Measurements from ENCODE around the gene ZFAND3. TPM values are rescaled to one million over a fixed set of nuclear protein-coding genes. Genes with fewer than 3 reads are reported as not detected.

ZFAND3 gene
- polyA plus RNA-seq, 1 donor (not counting 4 experiments of a cell fraction or from before 2014, with no cell fraction given), result 19.6 TPM

- peaks cover 13% of the 10 kb centered on the region for H4K20me1 ChIP-seq (ENCODE audit: control insufficient read depth, extremely low read depth, insufficient read depth, low read length)
- peaks cover 35% of the 10 kb centered on the region for H3K79me2 ChIP-seq (ENCODE audit: control insufficient read depth, insufficient read depth, low read length)
- no peak overlapping the region for H3K27ac ChIP-seq (ENCODE audit: control insufficient read depth, insufficient read depth, low read length)
- FAIRE-seq (peak; percentile 46), DNase-seq (ENCODE audit: low read depth, low spot score) (no peak)
- TF ChIP-seq EZH2 (IDR thresholded peaks at IDR 0.05; ENCODE audit: low read length), result no peak
- TF ChIP-seq CTCF (optimal IDR thresholded peaks at IDR 0.05 in 1 of 3, IDR thresholded peaks at IDR 0.05 in 1 of 3, conservative IDR thresholded peaks at IDR 0.05 in 1 of 3; ENCODE audit: extremely low read depth in 1 of 3, insufficient read depth in 2 of 3, low read length in 3 of 3), result no peak
- dilution Hi-C loops (cut with MboI; ENCODE audit: extremely low pct_ligation_motif_present, low sequenced_read_pairs), result no loop called here
- no peak overlapping the region for H3K9ac ChIP-seq (ENCODE audit: control insufficient read depth, extremely low read depth, insufficient read depth, low read length)
- H3K4me3 ChIP-seq (ENCODE audit: control insufficient read depth in 2 of 3, extremely low read depth in 1 of 3, insufficient read depth in 2 of 3, low read depth in 1 of 3, low read length in 3 of 3), result no peak overlapping the region
- H3K4me2 ChIP-seq (ENCODE audit: control insufficient read depth, extremely low read depth, insufficient read depth, low read depth, low read length), result no peak overlapping the region
- H3K4me1 ChIP-seq (ENCODE audit: control insufficient read depth, extremely low read depth, insufficient read depth, low read length), result peaks cover 12% of the 10 kb centered on the region
- H3K36me3 ChIP-seq (ENCODE audit: control insufficient read depth in 2 of 2, extremely low read depth in 1 of 2, insufficient read depth in 2 of 2, low read length in 2 of 2), result no peaks in the 10 kb centered on the region
- H2AFZ ChIP-seq (ENCODE audit: control insufficient read depth, low read length), result no peak overlapping the region
- no peaks in the 10 kb centered on the region for H3K9me1 ChIP-seq (ENCODE audit: control insufficient read depth, extremely low read depth, insufficient read depth, low read length)
- no peaks in the 10 kb centered on the region for H3K9me3 ChIP-seq (ENCODE audit: control insufficient read depth, low read depth, low read length)
- no peaks in the 10 kb centered on the region for H3K27me3 ChIP-seq (ENCODE audit: control insufficient read depth, extremely low read depth, insufficient read depth, low read length)
These were observed 208.3 kb downstream of the ZFAND3 start for GRCh38 chr6:38027685-38028373.

- TF ChIP-seq EZH2 (IDR thresholded peaks at IDR 0.05; ENCODE audit: low read length) (no peak), CTCF (optimal IDR thresholded peaks at IDR 0.05 in 1 of 3, IDR thresholded peaks at IDR 0.05 in 1 of 3, conservative IDR thresholded peaks at IDR 0.05 in 1 of 3; ENCODE audit: extremely low read depth in 1 of 3, insufficient read depth in 2 of 3, low read length in 3 of 3) (no peak)
- Histone ChIP-seq H3K27me3 (ENCODE audit: control insufficient read depth, extremely low read depth, insufficient read depth, low read length) (no peaks in the 10 kb centered on the region), H3K4me1 (ENCODE audit: control insufficient read depth, extremely low read depth, insufficient read depth, low read length) (peaks cover 12% of the 10 kb centered on the region), H3K4me2 (ENCODE audit: control insufficient read depth, extremely low read depth, insufficient read depth, low read depth, low read length) (no peak overlapping the region), H3K9me3 (ENCODE audit: control insufficient read depth, low read depth, low read length) (no peaks in the 10 kb centered on the region), H3K9me1 (ENCODE audit: control insufficient read depth, extremely low read depth, insufficient read depth, low read length) (no peaks in the 10 kb centered on the region), H3K4me3 (ENCODE audit: control insufficient read depth in 2 of 3, extremely low read depth in 1 of 3, insufficient read depth in 2 of 3, low read depth in 1 of 3, low read length in 3 of 3) (no peak overlapping the region), H2AFZ (ENCODE audit: control insufficient read depth, low read length) (no peak overlapping the region), H3K9ac (ENCODE audit: control insufficient read depth, extremely low read depth, insufficient read depth, low read length) (no peak overlapping the region), H3K36me3 (ENCODE audit: control insufficient read depth in 2 of 2, extremely low read depth in 1 of 2, insufficient read depth in 2 of 2, low read length in 2 of 2) (no peaks in the 10 kb centered on the region), H4K20me1 (ENCODE audit: control insufficient read depth, extremely low read depth, insufficient read depth, low read length) (peaks cover 12% of the 10 kb centered on the region), H3K27ac (ENCODE audit: control insufficient read depth, insufficient read depth, low read length) (no peak overlapping the region), H3K79me2 (ENCODE audit: control insufficient read depth, insufficient read depth, low read length) (peaks cover 47% of the 10 kb centered on the region)
- DNase-seq (ENCODE audit: low read depth, low spot score) (no peak), FAIRE-seq (no peak)
- dilution Hi-C loops (cut with MboI; ENCODE audit: extremely low pct_ligation_motif_present, low sequenced_read_pairs), result no loop called here
These were observed 210.9 kb downstream of the ZFAND3 start for GRCh38 chr6:38030380-38030779.

All from keratinocyte (primary cell).